Ecto neural progenitor cell (in vitro differentiated cells): ENCODE measurements around the gene CPLX4.

Source experiments
- DNase-seq: peaks from one replicate; pipeline ENCODE4 v3.0.0-alpha.2; 2018; ENCODE audit warnings: low spot score

The CPLX4 gene

DNA sequence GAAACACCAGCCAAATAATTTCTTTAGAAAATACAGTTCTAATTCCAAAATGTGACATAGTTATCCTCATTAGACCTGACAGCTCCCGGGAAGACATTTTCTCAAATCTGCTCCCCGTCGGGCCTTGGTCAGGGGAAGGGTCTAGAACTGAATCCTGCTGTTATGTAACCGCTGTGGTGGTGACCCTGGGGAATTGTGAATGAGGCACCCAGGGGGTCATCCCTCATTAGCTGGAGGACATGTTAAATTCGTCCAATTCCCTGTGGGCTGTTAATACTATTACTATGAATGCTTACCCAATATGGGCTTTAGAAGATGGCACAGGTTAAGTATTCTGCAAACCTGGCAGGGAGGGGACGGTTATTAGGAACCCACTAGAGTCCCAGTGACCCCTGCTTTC lies 11.8 kb downstream of the CPLX4 start:
- no peak for DNase-seq

- no peak for DNase-seq
Observed at GRCh38 chr18:59305295-59305694, 13.2 kb downstream of the CPLX4 start.

- no peak for DNase-seq
Observed at GRCh38 chr18:59303656-59304195, 14.7 kb downstream of the CPLX4 start.

DNA sequence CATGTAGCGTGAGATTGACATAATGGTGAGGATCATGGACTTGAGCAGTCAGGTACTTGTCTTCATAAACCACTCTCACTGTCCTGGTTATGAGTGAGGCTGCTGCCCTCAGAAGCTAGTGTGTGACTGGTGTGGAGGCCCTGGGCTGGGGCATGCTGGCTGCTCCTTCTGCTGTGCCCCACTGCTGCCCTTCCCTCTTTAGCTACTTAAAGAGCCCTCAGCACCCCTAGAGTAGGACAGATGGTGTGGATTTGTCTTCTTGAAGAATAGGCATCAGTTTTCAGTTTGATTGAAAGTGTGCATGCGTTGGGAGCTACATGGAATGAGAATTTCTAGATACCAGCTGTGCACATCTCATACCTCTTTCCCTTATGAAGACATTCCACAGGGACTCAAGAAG lies 15.4 kb downstream of the CPLX4 start:
- DNase-seq: no peak

- no peak for DNase-seq
Observed at GRCh38 chr18:59301929-59302328, 16.5 kb downstream of the CPLX4 start.

- DNase-seq: peak; percentile 19
Observed at GRCh38 chr18:59300676-59301285, 17.7 kb downstream of the CPLX4 start.

DNA sequence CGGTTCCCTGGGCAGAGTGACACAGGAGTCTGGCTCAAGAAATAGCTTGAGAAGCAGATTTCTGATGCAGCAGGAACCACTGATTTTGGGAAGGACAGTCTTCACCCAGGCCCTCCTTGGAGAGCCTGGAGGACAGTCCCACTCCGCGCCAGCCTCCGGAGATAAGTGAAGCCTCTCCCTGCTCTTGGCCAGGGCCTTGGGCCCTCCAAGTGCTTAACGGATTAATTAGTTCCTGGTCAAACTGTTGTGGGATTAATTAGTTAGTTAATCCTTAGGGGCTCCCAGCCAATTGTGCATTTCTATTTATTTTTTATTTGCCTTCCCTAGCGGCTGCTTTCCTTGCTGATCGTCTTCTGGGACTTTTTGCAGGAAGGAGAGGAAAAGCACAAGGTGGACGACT lies 19.6 kb downstream of the CPLX4 start:
- no peak for DNase-seq

- DNase-seq: no peak
Observed at GRCh38 chr18:59293317-59293716, 25.1 kb downstream of the CPLX4 start.

DNA sequence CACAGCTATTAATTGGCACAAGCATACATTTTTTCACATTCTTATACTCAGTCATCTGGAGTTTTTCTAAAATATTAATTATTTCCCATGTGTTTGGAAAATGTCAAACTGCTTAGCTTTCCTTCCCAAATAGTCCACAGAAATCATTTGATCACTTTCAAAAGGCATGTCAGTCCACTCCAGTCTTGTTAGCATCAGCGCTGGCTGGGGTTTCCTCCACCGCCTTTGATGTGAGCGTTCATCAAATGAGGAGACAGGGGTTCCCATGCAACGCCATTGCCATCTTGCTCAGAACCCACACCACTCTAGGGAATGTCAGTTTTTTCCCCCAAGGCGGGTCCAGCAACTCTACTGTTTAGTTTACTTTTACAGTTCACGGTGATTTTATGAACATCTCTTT lies 32.1 kb downstream of the CPLX4 start:
- DNase-seq: no peak

GRCh38 chr18:59282341-59282740 lies 36.1 kb downstream of the CPLX4 start:
- no peak for DNase-seq

- DNase-seq: no peak
Observed at GRCh38 chr18:59279722-59280121, 38.7 kb downstream of the CPLX4 start.

DNA sequence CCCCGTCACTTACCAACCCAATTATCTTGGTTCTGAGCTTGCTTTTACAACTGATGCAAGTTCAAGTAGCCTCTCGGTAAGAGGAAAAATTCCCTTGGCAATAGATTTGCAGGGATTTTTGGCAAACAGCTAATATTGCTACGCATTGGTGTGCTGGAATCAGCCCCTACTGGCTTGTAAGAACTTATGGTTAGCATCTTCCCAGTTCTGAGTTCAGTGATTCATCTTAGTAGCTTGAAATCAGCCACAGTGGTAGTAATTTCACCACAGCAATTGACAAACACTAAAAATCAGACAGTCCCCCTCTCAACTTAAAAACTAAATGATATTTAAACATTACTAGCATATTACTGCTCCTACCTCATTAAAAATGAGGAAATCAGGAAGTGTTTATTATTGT lies 39.3 kb downstream of the CPLX4 start:
- no peak for DNase-seq

GRCh38 chr18:59278793-59279192 lies 39.7 kb downstream of the CPLX4 start:
- DNase-seq: no peak

DNA sequence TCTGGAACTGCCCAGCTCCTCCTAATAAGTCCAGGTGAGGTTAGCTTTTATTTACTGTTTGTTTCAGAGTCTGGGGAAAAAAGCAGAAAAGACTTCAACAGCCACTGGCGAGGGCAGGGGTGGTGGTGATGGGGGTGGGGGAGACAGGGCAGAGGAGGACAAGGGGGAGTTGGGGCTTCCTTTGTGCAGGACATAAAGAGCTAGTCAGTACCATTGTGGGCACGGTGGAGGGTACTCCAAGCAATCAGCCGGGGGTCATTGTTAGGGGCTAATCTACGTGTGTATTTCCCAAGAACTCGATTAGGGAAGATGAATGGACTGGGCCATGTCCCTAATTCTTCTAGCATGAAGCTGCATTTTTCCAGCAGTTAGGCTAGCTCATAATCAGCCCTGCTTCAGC lies 42.4 kb downstream of the CPLX4 start:
- peak; percentile 64 for DNase-seq

GRCh38 chr18:59275406-59275949 lies 43.0 kb downstream of the CPLX4 start:
- no peak for DNase-seq

- no peak for DNase-seq
Observed at GRCh38 chr18:59274533-59274928, 43.9 kb downstream of the CPLX4 start.

- peak; percentile 64 for DNase-seq
Observed at GRCh38 chr18:59273759-59274532, 44.5 kb downstream of the CPLX4 start.

DNA sequence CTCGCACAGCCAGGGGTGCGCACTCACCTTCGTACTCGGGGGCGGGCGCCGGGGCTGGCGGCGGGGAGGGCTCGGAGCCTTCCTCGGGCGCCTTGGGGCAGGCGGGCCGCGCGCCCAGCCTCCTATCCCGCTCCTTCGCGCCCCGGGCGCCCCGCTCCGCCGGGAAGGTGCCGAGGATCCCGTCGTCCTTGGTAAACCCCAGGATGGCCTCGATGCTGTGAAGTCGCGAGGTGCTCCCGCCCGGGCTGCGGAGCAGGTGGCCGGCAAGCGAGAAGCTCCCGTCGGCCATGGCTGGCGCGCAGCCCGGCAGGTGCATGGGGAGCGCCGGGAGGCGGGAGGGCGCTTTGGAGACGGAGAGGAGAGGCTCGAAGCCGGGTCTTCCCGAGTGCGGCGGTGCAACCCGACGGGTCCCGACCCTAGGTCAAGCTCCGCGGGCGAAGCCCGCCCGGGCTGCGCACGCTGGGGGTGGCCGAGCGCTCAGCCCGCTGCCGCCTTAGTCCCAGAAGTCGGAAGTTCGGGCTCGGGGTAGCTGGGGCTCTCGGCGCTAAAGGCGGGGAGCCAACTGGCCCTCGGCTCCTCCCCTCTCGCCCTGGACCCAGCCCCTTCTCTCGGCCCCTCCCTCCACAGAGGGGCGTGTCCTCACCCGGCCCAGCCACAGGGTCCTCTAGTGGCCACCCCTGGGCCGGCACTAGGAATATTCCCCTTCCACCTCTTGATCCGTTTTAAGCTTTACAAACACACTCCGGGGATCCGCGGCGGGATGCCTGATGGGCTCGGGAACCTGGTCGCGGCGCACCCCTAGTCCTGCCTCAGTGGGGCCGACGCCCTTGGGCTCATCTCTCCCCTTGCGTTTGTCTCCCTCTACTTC lies 45.3 kb downstream of the CPLX4 start, which contains the start of gene RAX:
Gene RAX, minus strand, starts transcription at position 564 of the 868 bp plus-strand sequence. Its CDS starts 248 bp downstream, at position 316.
- DNase-seq: peak; percentile 89

- peak; percentile 60 for DNase-seq
Observed at GRCh38 chr18:59272221-59272888, 46.1 kb downstream of the CPLX4 start.

GRCh38 chr18:59271606-59272220 lies 46.7 kb downstream of the CPLX4 start:
- DNase-seq: no peak

DNA sequence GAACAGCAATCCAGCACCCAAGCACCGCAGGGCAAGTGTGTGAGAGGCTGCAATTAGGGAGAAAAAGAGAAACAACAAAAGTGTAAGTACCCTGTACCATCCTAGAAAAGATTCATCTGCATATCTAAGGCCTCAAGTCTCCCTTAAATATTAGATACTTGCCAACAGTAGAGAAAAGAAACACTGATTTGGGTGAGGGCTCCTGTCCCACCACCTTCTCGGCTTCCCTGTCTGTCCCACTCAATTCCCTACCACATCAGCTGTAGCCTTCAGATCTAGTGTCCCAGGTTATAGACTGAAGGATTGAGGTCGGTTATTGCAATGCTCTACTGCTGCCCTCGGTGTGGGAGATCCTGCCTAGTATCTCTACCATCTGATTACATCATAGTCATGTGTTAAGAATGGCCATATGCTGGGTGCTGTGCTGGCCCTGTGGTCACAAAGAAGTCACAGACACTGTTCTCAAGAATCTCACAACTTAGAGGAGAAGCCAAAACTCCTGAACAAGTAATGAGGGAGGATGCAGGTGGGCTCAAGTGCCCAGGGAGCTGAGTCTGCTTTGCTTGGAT lies 47.7 kb downstream of the CPLX4 start:
- no peak for DNase-seq
